HCT116 (cell line): ENCODE data around the gene SLC38A8.

Experiments
- ATF3 ChIP-seq: IDR thresholded peaks from 2 replicates; pipeline ENCODE4 v1.6.1; 2012
- ELF1 ChIP-seq: IDR thresholded peaks from 2 replicates; pipeline ENCODE4 v1.6.1; 2012; ENCODE audit warnings: low read depth, borderline replicate concordance
- JUND ChIP-seq: IDR thresholded peaks from 2 replicates; pipeline ENCODE4 v1.6.1; 2012
- SIN3A ChIP-seq: IDR thresholded peaks from 2 replicates; pipeline ENCODE4 v1.6.1; 2012; ENCODE audit warnings: low read depth
- TF ChIP-seq, protein P1 (sequence below), 3 experiments: fragments of 200-600 bp in 1 of 3; sonication (generic) in 1 of 3; IDR thresholded peaks in 2 of 3; conservative IDR thresholded peaks in 1 of 3; 2 replicates each; pipeline ENCODE4 v1.5.1; 2012 to 2017; ENCODE audit warnings: low read depth in 2 of 3, low read length in 2 of 3, antibody characterized with exemption in 1 of 3, borderline replicate concordance in 1 of 3, control low read depth in 1 of 3, mild to moderate bottlenecking in 1 of 3, mixed read lengths in 1 of 3, mixed run types in 1 of 3, moderate library complexity in 1 of 3; ENCODE audit not compliant: insufficient read depth in 1 of 3

- TF ChIP-seq, protein P1, sequence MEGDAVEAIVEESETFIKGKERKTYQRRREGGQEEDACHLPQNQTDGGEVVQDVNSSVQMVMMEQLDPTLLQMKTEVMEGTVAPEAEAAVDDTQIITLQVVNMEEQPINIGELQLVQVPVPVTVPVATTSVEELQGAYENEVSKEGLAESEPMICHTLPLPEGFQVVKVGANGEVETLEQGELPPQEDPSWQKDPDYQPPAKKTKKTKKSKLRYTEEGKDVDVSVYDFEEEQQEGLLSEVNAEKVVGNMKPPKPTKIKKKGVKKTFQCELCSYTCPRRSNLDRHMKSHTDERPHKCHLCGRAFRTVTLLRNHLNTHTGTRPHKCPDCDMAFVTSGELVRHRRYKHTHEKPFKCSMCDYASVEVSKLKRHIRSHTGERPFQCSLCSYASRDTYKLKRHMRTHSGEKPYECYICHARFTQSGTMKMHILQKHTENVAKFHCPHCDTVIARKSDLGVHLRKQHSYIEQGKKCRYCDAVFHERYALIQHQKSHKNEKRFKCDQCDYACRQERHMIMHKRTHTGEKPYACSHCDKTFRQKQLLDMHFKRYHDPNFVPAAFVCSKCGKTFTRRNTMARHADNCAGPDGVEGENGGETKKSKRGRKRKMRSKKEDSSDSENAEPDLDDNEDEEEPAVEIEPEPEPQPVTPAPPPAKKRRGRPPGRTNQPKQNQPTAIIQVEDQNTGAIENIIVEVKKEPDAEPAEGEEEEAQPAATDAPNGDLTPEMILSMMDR (IDR thresholded peaks at IDR 0.05 in 2 of 3, conservative IDR thresholded peaks at IDR 0.05 in 1 of 3; ENCODE audit: borderline replicate concordance in 1 of 3, insufficient read depth in 1 of 3, low read depth in 2 of 3, low read length in 2 of 3): no peak
- TF ChIP-seq JUND: no peak
- no peak for TF ChIP-seq ELF1
- TF ChIP-seq SIN3A: no peak
- no peak for TF ChIP-seq ATF3
Measured at GRCh38 chr16:83971165-83972130, 71.1 kb downstream of the SLC38A8 start.
